Fibroblast of villous mesenchyme (primary cell): Measurements from ENCODE around the gene INAFM2. TPM values are rescaled to one million over a fixed set of nuclear protein-coding genes. Genes with fewer than 3 reads are reported as not detected.

ENCODE experiments used
- DNase-seq: peaks from one replicate; pipeline ENCODE4 v3.0.0-alpha.2; 2010; ENCODE audit warnings: low read depth
- H3K4me3 ChIP-seq: 2 replicates; pipeline ENCODE4 v1.5.1; 2011; ENCODE audit warnings: low read depth, mild to moderate bottlenecking, low read length
- total RNA-seq: library from RNA; depleted of rRNA; stranded (reverse); fragments of >200 nt; gene quantifications from 2 replicates; pipeline ENCODE4 v1.2.3, GENCODE V29; 2012
- TF ChIP-seq, protein P1 (sequence below): IDR thresholded peaks from 2 replicates; pipeline ENCODE4 v1.5.1; 2012; ENCODE audit warnings: low read depth, mild to moderate bottlenecking, low read length; ENCODE audit not compliant: insufficient read depth

INAFM2 gene
- total RNA-seq, 1 donor, result 16.8 TPM

DNA sequence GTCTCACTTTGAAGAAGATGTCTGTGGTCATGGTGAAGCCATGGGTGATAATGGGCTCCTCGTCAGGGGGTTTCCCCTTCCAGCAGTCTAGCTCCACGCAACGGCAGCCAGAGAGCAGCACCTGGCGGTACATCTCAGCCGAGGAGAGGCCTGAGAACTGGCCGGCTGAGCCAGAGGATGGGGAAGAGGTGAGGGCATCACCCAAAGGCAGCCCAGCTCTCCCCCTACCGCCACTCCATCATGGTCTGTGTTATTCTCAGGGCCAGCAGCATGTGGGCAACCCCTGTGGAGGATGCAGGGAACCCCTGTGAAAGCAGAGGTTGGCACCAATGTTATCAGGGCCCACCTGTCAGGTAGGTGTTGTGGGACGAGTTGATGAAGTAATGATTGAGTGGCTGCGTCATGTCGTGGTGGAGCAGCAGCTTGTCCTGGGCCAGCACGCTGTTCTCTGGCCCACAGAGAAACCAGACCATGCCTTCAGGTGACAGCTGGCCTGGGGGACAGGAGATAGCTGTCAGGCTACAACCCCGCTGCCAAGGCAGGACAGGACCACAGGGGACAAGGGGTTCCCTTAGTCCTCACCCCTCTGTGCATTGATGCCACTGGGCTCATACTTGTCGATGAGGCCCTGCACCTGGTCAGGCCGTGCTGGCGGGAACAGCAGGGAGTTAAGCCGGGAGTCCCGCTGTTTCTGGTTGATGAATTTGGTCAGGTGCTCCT is 25.1 kb upstream of the INAFM2 start:
- TF ChIP-seq, protein P1, sequence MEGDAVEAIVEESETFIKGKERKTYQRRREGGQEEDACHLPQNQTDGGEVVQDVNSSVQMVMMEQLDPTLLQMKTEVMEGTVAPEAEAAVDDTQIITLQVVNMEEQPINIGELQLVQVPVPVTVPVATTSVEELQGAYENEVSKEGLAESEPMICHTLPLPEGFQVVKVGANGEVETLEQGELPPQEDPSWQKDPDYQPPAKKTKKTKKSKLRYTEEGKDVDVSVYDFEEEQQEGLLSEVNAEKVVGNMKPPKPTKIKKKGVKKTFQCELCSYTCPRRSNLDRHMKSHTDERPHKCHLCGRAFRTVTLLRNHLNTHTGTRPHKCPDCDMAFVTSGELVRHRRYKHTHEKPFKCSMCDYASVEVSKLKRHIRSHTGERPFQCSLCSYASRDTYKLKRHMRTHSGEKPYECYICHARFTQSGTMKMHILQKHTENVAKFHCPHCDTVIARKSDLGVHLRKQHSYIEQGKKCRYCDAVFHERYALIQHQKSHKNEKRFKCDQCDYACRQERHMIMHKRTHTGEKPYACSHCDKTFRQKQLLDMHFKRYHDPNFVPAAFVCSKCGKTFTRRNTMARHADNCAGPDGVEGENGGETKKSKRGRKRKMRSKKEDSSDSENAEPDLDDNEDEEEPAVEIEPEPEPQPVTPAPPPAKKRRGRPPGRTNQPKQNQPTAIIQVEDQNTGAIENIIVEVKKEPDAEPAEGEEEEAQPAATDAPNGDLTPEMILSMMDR, result no peak
- DNase-seq, result no peak
- no peak overlapping the region for H3K4me3 ChIP-seq

DNA sequence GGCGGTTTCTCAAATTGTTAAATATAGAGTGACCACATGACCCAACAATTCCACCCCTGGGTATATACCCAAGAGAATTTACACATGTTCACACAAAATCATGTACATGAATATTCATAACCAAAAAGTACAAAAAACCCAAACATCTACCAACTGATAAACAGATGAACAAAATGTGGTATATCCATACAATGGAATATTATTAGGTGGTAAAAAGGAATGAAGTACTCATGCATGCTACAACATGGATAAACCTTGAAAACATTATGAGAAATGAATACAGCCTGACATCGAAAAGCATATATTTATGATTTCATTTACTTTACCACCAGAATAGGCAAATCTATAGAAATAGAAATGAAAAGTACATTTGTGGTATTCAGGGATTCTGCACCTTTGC is 23.1 kb upstream of the INAFM2 start:
- TF ChIP-seq, protein P1, result no peak
- H3K4me3 ChIP-seq, result no peak overlapping the region
- DNase-seq, result no peak

DNA sequence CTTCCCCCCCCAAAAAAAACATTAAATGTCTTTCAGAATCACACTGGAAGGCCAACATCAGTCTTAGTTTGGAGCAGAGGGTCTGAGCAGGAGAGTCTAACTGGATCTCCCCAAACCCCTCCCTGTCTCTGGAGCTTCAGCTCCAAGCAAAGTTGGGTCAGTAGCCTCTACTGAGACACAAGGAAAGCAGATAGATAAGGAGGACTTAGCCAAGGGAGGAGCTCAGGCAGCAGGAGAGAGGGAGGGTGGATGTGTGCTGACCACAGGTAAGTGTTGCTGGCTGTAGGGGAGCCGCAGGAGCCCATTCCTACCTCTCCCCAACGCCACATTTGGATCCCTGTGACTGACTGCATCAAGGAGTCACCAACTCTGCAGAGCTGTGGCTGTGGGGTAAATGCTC is 22.7 kb upstream of the INAFM2 start:
- no peak overlapping the region for H3K4me3 ChIP-seq
- TF ChIP-seq, protein P1, result no peak
- no peak for DNase-seq

DNA sequence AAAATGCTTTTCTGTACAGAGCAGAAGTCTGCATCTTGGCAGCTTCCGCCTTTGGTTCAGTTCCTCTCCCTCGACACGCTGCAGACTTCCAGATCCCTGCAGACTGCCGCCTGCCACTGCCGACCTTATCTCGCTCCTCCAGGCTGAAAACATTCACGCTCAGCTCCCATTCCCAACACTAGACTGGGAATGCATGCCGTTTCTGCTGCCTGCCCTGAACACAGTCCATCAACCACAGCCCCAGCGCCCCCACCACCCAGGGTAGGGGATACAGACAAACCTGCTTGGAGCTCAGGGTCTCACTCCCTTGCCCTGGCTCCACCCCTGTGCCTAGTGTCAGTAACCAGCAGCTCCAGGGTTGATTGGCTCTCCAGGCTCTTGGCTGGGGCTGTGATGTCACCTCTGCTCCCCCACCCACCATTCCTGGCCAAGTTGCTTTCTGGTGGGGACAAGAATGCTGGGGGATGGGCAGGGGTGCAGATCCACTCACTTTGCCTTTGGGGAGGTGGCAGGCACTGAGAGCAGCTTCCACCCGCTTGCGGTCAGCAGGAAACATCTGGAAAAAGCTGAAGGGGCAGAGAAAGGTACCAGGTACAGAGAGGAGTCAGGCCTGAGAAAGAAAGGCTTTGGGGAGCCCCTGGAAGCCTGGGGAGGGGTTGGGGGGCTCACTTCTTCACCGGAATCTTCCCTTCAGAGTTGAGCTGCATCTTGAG is 21.9 kb upstream of the INAFM2 start:
- no peak overlapping the region for H3K4me3 ChIP-seq
- TF ChIP-seq, protein P1, result no peak
- no peak for DNase-seq

DNA sequence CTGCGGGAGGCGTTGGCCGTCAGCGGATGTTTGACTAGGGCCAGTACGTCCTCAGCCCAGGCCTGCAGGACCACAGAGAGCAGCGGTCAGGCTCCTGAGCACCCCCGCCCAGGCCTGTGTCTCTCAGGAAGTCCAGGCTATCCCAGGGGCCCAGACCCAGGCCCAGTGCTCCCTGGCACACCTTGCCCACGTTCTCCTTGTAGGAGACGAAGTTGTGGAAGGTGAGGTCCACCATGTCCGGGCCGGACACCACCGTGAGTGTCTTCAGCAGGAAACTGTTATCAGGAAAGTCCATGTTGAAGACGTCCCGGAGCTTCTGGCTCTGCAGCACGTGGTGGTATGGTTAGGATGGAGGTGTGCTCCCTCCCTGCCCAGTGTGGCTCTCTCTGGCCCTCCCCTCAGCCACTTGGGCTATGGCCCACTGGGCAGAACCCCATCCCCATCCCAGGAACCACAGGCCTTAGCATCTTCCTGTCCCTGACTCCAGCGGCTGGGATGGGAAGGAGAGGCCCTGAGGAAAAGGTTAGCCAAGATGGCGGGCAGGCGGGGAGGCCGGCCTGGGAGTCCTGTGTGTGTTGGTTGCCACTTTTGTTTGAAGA is 21.1 kb upstream of the INAFM2 start:
- DNase-seq, result no peak
- H3K4me3 ChIP-seq, result no peak overlapping the region
- TF ChIP-seq, protein P1, result no peak

DNA sequence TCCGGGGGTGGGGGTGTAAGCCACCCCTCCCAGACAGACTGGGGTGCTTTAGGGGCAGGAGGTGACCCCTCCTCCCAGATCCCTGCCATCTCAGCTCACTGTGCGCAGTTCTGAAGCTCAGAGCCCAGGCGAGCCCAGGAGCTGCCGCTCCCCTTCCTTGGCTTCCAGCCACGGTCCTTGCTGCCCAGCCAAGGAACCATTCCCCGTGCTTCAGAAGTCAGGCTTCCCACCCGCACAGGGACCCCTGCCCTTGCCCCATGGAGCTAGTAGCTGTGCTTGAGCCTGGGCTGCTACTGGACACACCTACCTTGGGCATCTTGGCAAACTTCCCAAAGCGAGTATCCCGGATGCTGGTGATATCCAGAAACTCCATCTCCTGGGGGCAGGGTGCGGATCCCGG is 20.5 kb upstream of the INAFM2 start:
- H3K4me3 ChIP-seq, result no peak overlapping the region
- TF ChIP-seq, protein P1, result no peak
- DNase-seq, result no peak
